Measurements from ENCODE around the gene GJD2.

Gene GJD2

GRCh38 chr15:34754674-34755418 is at the start of gene GJD2:
GJD2 (minus strand) TSS chr15:34754998; CDS start chr15:34754488, 510 bp downstream.
- DNase-seq = peak in 1 of 14 donors; percentile 10

GRCh38 chr15:34804113-34804512 is 49.3 kb upstream of the GJD2 start:
- DNase-seq = no peak

GRCh38 chr15:34802803-34803750 is 48.3 kb upstream of the GJD2 start:
- DNase-seq = no peak

GRCh38 chr15:34802371-34802770 is 47.6 kb upstream of the GJD2 start:
- no peak for DNase-seq

GRCh38 chr15:34799149-34800101 is 44.6 kb upstream of the GJD2 start:
- peak in 4 of 14 donors; percentile 0 to 86 (median 11) for DNase-seq

GRCh38 chr15:34796847-34797435 is 42.1 kb upstream of the GJD2 start:
- DNase-seq = no peak

- peak in 3 of 14 donors; percentile 6 to 8 (median 7) for DNase-seq
Measured at GRCh38 chr15:34795267-34796081, 40.7 kb upstream of the GJD2 start, which contains the start of gene ACTC1. ACTC1 (minus strand) TSS chr15:34795549; CDS start chr15:34794808, 741 bp downstream.

- no peak for DNase-seq
Measured at GRCh38 chr15:34794590-34795206, 39.9 kb upstream of the GJD2 start.

- DNase-seq = no peak
Measured at GRCh38 chr15:34793901-34794300, 39.1 kb upstream of the GJD2 start.

GRCh38 chr15:34793071-34793470 is 38.3 kb upstream of the GJD2 start:
- DNase-seq = no peak

GRCh38 chr15:34791701-34792100 is 36.9 kb upstream of the GJD2 start:
- no peak for DNase-seq

- no peak for DNase-seq
Measured at GRCh38 chr15:34790121-34790520, 35.3 kb upstream of the GJD2 start.

GRCh38 chr15:34789326-34789725 is 34.5 kb upstream of the GJD2 start:
- no peak for DNase-seq

GRCh38 chr15:34786206-34786605 is 31.4 kb upstream of the GJD2 start:
- no peak for DNase-seq

- no peak for DNase-seq
Measured at GRCh38 chr15:34783991-34784390, 29.2 kb upstream of the GJD2 start.

GRCh38 chr15:34783431-34783830 is 28.6 kb upstream of the GJD2 start:
- DNase-seq = no peak

- no peak for DNase-seq
Measured at GRCh38 chr15:34782901-34783300, 28.1 kb upstream of the GJD2 start.

GRCh38 chr15:34780725-34781124 is 25.9 kb upstream of the GJD2 start:
- no peak for DNase-seq

GRCh38 chr15:34776606-34777105 is 21.9 kb upstream of the GJD2 start:
- DNase-seq = no peak

- no peak for DNase-seq
Measured at GRCh38 chr15:34773917-34774316, 19.1 kb upstream of the GJD2 start.
